GM12878 (cell line): ENCODE data around the gene SAMD4A. TPM values are rescaled to one million over a fixed set of nuclear protein-coding genes. Genes with fewer than 3 reads are reported as not detected.

Source experiments
- ATAC-seq: fragments of 200-7000 bp; cut with Tn5 transposase; 3 replicates; pipeline ENCODE4 v1.9.1; 2020; ENCODE audit warnings: mild to moderate bottlenecking, moderate library complexity
- BruUV-seq: library from RNA; stranded (reverse); fragments of 400-500 nt; replicated peaks from 2 replicates; lab custom pipeline; 2021; lab: Mats Ljungman, UMichigan
- CTCF ChIA-PET: fragments of 300-600 bp; sonication (Branson Sonifier 250); formaldehyde crosslinking; extraction: SDS; loops from one replicate; lab custom pipeline; 2021; ENCODE audit warnings: inconsistent platforms; lab: Yijun Ruan, JAX
- POLR2A ChIA-PET: fragments of 350-600 bp; formaldehyde crosslinking; extraction: SDS; loops from one replicate; lab custom pipeline; 2021; ENCODE audit warnings: inconsistent platforms; lab: Charles Lee
- RAD21 ChIA-PET: fragments of 300-600 bp; sonication (Branson Sonifier 250); formaldehyde crosslinking; loops from one replicate; lab custom pipeline; 2023; ENCODE audit warnings: antibody characterized with exemption; ENCODE audit not compliant: unreplicated experiment; lab: Charles Lee
- SMC1A ChIA-PET: fragments of 300-600 bp; sonication (Branson Sonifier 250); formaldehyde crosslinking; loops from one replicate; lab custom pipeline; 2023; ENCODE audit not compliant: unreplicated experiment, uncharacterized antibody; lab: Charles Lee
- DNase-seq: peaks from one replicate; pipeline ENCODE4 v3.0.0-alpha.2; 2011; ENCODE audit warnings: low read depth, low spot score
- FAIRE-seq: peaks from 3 replicates; lab custom pipeline; 2011; peaks lifted over from hg19 to GRCh38; lab: Jason Lieb, UNC
- H2AFZ ChIP-seq: 2 replicates; pipeline ENCODE4 v1.6.0; 2011; ENCODE audit warnings: low read depth, low read length, control low read depth; ENCODE audit not compliant: control insufficient read depth
- H3K27ac ChIP-seq: 2 replicates; pipeline ENCODE4 v1.5.1; 2011; ENCODE audit warnings: control low read depth; ENCODE audit not compliant: control insufficient read depth, insufficient read depth
- H3K27me3 ChIP-seq, 2 experiments: replicated peaks in 1 of 2; 2 replicates each; pipeline versions ENCODE4 v1.6.0 to v1.6.1; 2011; ENCODE audit warnings: low read length in 1 of 2; ENCODE audit not compliant: control insufficient read depth in 2 of 2, insufficient read depth in 2 of 2
- H3K36me3 ChIP-seq, 2 experiments: 2 replicates each; pipeline ENCODE4 v1.5.1; 2011; ENCODE audit warnings: low read length in 1 of 2; ENCODE audit not compliant: control insufficient read depth in 2 of 2, insufficient read depth in 2 of 2
- H3K4me1 ChIP-seq: 2 replicates; pipeline ENCODE4 v1.6.1; 2011; ENCODE audit warnings: mild to moderate bottlenecking, low read length, moderate library complexity, mixed read lengths; ENCODE audit not compliant: control insufficient read depth, insufficient read depth
- H3K4me2 ChIP-seq: 2 replicates; pipeline ENCODE4 v1.6.0; 2011; ENCODE audit warnings: control low read depth; ENCODE audit not compliant: control insufficient read depth, insufficient read depth
- H3K4me3 ChIP-seq: fragments of 200-600 bp; sonication (generic); 2 replicates; pipeline ENCODE4 v1.5.1; 2016
- H3K79me2 ChIP-seq: 2 replicates; pipeline ENCODE4 v1.6.0; 2011; ENCODE audit warnings: low read length; ENCODE audit not compliant: control insufficient read depth, insufficient read depth
- H3K9ac ChIP-seq: 2 replicates; pipeline ENCODE4 v1.8.0; 2011; ENCODE audit warnings: low read length, control low read depth, mixed read lengths; ENCODE audit not compliant: control insufficient read depth, insufficient read depth
- H3K9me3 ChIP-seq: replicated peaks from 3 replicates; pipeline ENCODE4 v1.5.1; 2011; ENCODE audit warnings: mild to moderate bottlenecking, low read length; ENCODE audit not compliant: control insufficient read depth, insufficient read depth
- H4K20me1 ChIP-seq: 2 replicates; pipeline ENCODE4 v1.6.0; 2011; ENCODE audit not compliant: control insufficient read depth, insufficient read depth
- BMI1 ChIP-seq: fragments of 450-650 bp; IDR thresholded peaks from 2 replicates; pipeline ENCODE4 v1.6.1; 2016; ENCODE audit warnings: mild to moderate bottlenecking, moderate library complexity, borderline replicate concordance
- CBX5 ChIP-seq: sonication (generic); IDR thresholded peaks from 2 replicates; pipeline ENCODE4 v1.6.1; 2016; ENCODE audit warnings: low read depth, moderate library complexity, mild to moderate bottlenecking, inconsistent platforms
- CEBPB ChIP-seq, 2 experiments: fragments of 150-350 bp in 1 of 2; IDR thresholded peaks; 2 replicates each; pipeline ENCODE4 v1.6.1; 2012 to 2014; ENCODE audit warnings: low read depth in 2 of 2, low read length in 2 of 2, borderline replicate concordance in 1 of 2, inconsistent platforms in 1 of 2
- EZH2 ChIP-seq: IDR thresholded peaks from 2 replicates; pipeline ENCODE4 v1.6.1; 2012; ENCODE audit warnings: low read depth, mild to moderate bottlenecking, control low read depth, inconsistent platforms, low read length, borderline replicate concordance; ENCODE audit not compliant: control insufficient read depth
- GATAD2B ChIP-seq: fragments of 450-650 bp; conservative IDR thresholded peaks from 2 replicates; pipeline ENCODE4 v1.6.1; 2017; ENCODE audit warnings: low read depth, mild to moderate bottlenecking, moderate library complexity
- POLR2AphosphoS5 ChIP-seq: IDR thresholded peaks from 2 replicates; pipeline ENCODE4 v1.6.1; 2011; ENCODE audit warnings: mild to moderate bottlenecking, low read length, inconsistent platforms
- RAD21 ChIP-seq: IDR thresholded peaks from 2 replicates; pipeline ENCODE4 v1.6.1; 2011; ENCODE audit warnings: mild to moderate bottlenecking, low read depth, low read length, moderate library complexity; ENCODE audit not compliant: insufficient read depth
- RCOR1 ChIP-seq: conservative IDR thresholded peaks from 2 replicates; pipeline ENCODE4 v1.6.1; 2012; ENCODE audit warnings: low read depth, low read length, improper control_type of control experiment
- SMC3 ChIP-seq: IDR thresholded peaks from 2 replicates; pipeline ENCODE4 v1.6.1; 2011; ENCODE audit warnings: low read length, improper control_type of control experiment, borderline replicate concordance
- SUZ12 ChIP-seq: fragments of 200-600 bp; sonication (generic); IDR thresholded peaks from one replicate; pipeline ENCODE4 v1.6.1; 2018; ENCODE audit warnings: antibody characterized with exemption, mild to moderate bottlenecking; ENCODE audit not compliant: unreplicated experiment
- TCF7 ChIP-seq: IDR thresholded peaks from 2 replicates; pipeline ENCODE4 v1.6.1; 2014; ENCODE audit warnings: antibody characterized with exemption, borderline replicate concordance
- ZNF217 ChIP-seq: fragments of 450-650 bp; IDR thresholded peaks from 2 replicates; pipeline ENCODE4 v1.6.1; 2017; ENCODE audit warnings: antibody characterized with exemption, mild to moderate bottlenecking
- ZNF384 ChIP-seq: IDR thresholded peaks from 2 replicates; pipeline ENCODE4 v1.6.1; 2012; ENCODE audit warnings: low read depth, mild to moderate bottlenecking, low read length, improper control_type of control experiment, borderline replicate concordance
- WGBS: methylation state at CpG from one replicate; pipeline ENCODE4 v1.1.6; 2016; ENCODE audit warnings: low lambda C conversion rate; ENCODE audit not compliant: insufficient replicate concordance, insufficient coverage; ENCODE audit errors: missing lambda C conversion rate; 5-methylcytosine and 5-hydroxymethylcytosine counted together
- in situ Hi-C: fragments of 300-500 bp; cut with MboI; formaldehyde crosslinking; loops from 9 replicates; pipeline ENCODE4 v1.14.3; 2018; ENCODE audit warnings: mixed read lengths
- intact Hi-C: fragments of 100-400 bp; cut with micrococcal nuclease; formaldehyde crosslinking; loops from one replicate; pipeline ENCODE4 v1.14.2; 2022; ENCODE audit not compliant: unreplicated experiment
- polyA plus RNA-seq, 11 experiments: library from polyadenylated mRNA; depleted of rRNA in 4 of 11; unstranded in 6 of 11; stranded (reverse) in 5 of 11; fragments of >200 nt; fragmentation: Nextera tagmentation in 4 of 11; fragmentation: Illumina TruSeq in 1 of 11; extraction: Ambion mirVana in 4 of 11; extraction: Trizol in 1 of 11; gene quantifications; 1 replicate in 1 of 11; 2 replicates in 10 of 11; pipeline versions ENCODE4 v1.2.1 to v1.2.3, GENCODE V29; 2011 to 2016; ENCODE audit warnings: inconsistent platforms in 2 of 11, missing spikeins in 2 of 11, low read depth in 1 of 11
- total RNA-seq, 4 experiments: library from RNA; depleted of rRNA in 3 of 4; stranded (reverse); fragments of >200 nt in 3 of 4; fragmentation: Illumina TruSeq in 1 of 4; extraction: Trizol in 1 of 4; gene quantifications; 2 replicates each; pipeline versions ENCODE4 v1.2.1 to v1.2.3, GENCODE V29; 2013 to 2021
- TF ChIP-seq, protein P1 (sequence below): fragments of 450-650 bp; IDR thresholded peaks from 2 replicates; pipeline ENCODE4 v1.6.1; 2017; ENCODE audit warnings: mild to moderate bottlenecking, moderate library complexity
- TF ChIP-seq, protein P2 (sequence below), 3 experiments: IDR thresholded peaks in 2 of 3; conservative IDR thresholded peaks in 1 of 3; 2 replicates each; pipeline ENCODE4 v1.5.1; 2011; ENCODE audit warnings: low read depth in 3 of 3, low read length in 3 of 3, mild to moderate bottlenecking in 3 of 3, control low read depth in 2 of 3, moderate library complexity in 2 of 3, inconsistent platforms in 1 of 3, mixed read lengths in 1 of 3; ENCODE audit not compliant: control insufficient read depth in 2 of 3, insufficient read depth in 1 of 3; ENCODE audit errors: extremely low read depth in 1 of 3

SAMD4A gene
- total and polyA plus RNA-seq, 10 of the 15 experiments (the other 5 are each of a cell fraction or from before 2014, with no cell fraction given): 0.05 to 0.56 (median 0.31) TPM

DNA sequence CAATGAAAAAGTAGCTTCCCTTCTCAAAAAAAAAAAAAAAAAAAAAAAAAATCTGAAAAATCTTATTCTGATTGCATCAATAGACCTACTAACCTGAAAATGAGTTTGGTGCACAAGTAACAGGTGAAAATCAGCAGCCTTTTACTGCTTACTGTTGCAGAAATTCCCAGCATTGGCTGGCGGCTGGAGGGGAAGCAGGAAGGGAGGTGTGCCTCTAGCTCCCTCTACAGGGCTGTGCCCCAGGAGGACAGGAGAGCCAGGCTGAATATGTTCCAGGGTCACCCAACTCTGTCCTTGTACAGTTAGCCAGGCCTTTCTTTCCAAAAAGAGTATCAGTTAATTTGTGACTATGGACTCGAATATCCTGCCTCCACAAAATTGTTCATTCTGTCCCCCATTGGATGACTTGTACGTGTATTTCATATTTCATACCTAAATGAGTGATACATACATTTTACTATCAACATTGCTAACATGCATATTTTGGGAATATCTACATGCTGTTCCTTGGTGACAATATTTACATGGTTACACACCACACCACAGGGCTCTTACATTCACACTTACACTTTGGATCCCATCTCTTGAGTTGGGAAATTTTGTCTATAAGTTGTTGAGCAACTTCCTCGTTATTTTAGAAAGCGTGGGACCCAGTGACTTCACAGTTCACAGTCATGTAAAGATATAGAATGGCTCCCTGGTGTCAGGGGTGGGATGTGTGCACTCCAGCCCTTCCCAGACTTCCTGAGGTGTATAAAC lies 124.8 kb downstream of the SAMD4A start:
- intact Hi-C loops (loop anchor here (1.0 kb wide), 1 partner anchor 127 kb away; no protein-coding TSS in a partner anchor), in situ Hi-C loops (no loop called here)
- BruUV-seq: no TSS peak
- ChIA-PET SMC1A (interaction anchor here (0.6 to 2.6 kb wide), 8 partner anchors 9 to 128 kb away, joined by 3 to 24 read pairs (median 4); partner anchors contain the start of gene SAMD4A), POLR2A (interaction anchor here (0.6 to 0.7 kb wide), 8 partner anchors 13 to 498 kb away, joined by 3 to 7 read pairs (median 4); no protein-coding TSS in a partner anchor), CTCF (interaction anchor here (0.6 to 2.6 kb wide), 27 partner anchors 8 to 495 kb away, joined by 3 to 42 read pairs (median 5); partner anchors contain the start of gene SAMD4A), RAD21 (interaction anchor here (0.6 to 3.3 kb wide), 10 partner anchors 9 to 833 kb away, joined by 3 to 30 read pairs (median 4); partner anchors contain the start of genes CGRRF1 and SAMD4A)
- WGBS: 43% methylated on average over 5 of the region's 5 CpGs
- Histone ChIP-seq H3K4me1 (no peaks in the 10 kb centered on the region), H3K4me3 (no peak overlapping the region), H3K4me2 (no peak overlapping the region), H3K27ac (no peak overlapping the region), H4K20me1 (no peaks in the 10 kb centered on the region), H2AFZ (no peak overlapping the region), H3K27me3 (no peaks in the 10 kb centered on the region), H3K36me3 (no peaks in the 10 kb centered on the region), H3K79me2 (no peaks in the 10 kb centered on the region), H3K9me3 (no peaks in the 10 kb centered on the region), H3K9ac (no peak overlapping the region)
- ATAC-seq: peak; percentile 91
- FAIRE-seq: peak; percentile 57
- no peak for DNase-seq
- TF ChIP-seq POLR2AphosphoS5: no peak
- 0 out of 2 replicates have a peak, but pooled peaks have one; percentile 18 for TF ChIP-seq ZNF384
- no peak for TF ChIP-seq BMI1
- no peak for TF ChIP-seq GATAD2B
- TF ChIP-seq RCOR1: no peak
- no peak for TF ChIP-seq EZH2
- TF ChIP-seq, protein P1, sequence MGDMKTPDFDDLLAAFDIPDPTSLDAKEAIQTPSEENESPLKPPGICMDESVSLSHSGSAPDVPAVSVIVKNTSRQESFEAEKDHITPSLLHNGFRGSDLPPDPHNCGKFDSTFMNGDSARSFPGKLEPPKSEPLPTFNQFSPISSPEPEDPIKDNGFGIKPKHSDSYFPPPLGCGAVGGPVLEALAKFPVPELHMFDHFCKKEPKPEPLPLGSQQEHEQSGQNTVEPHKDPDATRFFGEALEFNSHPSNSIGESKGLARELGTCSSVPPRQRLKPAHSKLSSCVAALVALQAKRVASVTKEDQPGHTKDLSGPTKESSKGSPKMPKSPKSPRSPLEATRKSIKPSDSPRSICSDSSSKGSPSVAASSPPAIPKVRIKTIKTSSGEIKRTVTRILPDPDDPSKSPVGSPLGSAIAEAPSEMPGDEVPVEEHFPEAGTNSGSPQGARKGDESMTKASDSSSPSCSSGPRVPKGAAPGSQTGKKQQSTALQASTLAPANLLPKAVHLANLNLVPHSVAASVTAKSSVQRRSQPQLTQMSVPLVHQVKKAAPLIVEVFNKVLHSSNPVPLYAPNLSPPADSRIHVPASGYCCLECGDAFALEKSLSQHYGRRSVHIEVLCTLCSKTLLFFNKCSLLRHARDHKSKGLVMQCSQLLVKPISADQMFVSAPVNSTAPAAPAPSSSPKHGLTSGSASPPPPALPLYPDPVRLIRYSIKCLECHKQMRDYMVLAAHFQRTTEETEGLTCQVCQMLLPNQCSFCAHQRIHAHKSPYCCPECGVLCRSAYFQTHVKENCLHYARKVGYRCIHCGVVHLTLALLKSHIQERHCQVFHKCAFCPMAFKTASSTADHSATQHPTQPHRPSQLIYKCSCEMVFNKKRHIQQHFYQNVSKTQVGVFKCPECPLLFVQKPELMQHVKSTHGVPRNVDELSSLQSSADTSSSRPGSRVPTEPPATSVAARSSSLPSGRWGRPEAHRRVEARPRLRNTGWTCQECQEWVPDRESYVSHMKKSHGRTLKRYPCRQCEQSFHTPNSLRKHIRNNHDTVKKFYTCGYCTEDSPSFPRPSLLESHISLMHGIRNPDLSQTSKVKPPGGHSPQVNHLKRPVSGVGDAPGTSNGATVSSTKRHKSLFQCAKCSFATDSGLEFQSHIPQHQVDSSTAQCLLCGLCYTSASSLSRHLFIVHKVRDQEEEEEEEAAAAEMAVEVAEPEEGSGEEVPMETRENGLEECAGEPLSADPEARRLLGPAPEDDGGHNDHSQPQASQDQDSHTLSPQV: no peak
- no peak for TF ChIP-seq CBX5
- no peak for TF ChIP-seq CEBPB (IDR thresholded peaks at IDR 0.05; ENCODE audit: borderline replicate concordance in 1 of 2, low read depth in 2 of 2, low read length in 2 of 2)
- TF ChIP-seq TCF7: no peak
- TF ChIP-seq SMC3: peak; percentile 72
- no peak for TF ChIP-seq ZNF217
- no peak for TF ChIP-seq SUZ12
- TF ChIP-seq RAD21: peak; percentile 76
- TF ChIP-seq, protein P2, sequence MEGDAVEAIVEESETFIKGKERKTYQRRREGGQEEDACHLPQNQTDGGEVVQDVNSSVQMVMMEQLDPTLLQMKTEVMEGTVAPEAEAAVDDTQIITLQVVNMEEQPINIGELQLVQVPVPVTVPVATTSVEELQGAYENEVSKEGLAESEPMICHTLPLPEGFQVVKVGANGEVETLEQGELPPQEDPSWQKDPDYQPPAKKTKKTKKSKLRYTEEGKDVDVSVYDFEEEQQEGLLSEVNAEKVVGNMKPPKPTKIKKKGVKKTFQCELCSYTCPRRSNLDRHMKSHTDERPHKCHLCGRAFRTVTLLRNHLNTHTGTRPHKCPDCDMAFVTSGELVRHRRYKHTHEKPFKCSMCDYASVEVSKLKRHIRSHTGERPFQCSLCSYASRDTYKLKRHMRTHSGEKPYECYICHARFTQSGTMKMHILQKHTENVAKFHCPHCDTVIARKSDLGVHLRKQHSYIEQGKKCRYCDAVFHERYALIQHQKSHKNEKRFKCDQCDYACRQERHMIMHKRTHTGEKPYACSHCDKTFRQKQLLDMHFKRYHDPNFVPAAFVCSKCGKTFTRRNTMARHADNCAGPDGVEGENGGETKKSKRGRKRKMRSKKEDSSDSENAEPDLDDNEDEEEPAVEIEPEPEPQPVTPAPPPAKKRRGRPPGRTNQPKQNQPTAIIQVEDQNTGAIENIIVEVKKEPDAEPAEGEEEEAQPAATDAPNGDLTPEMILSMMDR (IDR thresholded peaks at IDR 0.05 in 2 of 3, conservative IDR thresholded peaks at IDR 0.05 in 1 of 3; ENCODE audit: control insufficient read depth in 2 of 3, extremely low read depth in 1 of 3, insufficient read depth in 1 of 3, low read depth in 3 of 3, low read length in 3 of 3): peak; percentile 71 to 89 (median 78)
